ENCODE measurements around the gene IP6K2.
"Not testable (repeated sequence)": the region's sequence is repeated elsewhere in the genome, so short reads cannot be mapped to it uniquely, and the experiment has no call there.

Gene IP6K2

GRCh38 chr3:48716982-48717746 lies at the start of gene IP6K2:
Gene IP6K2 (minus strand): TSS chr3:48717221. CDS start chr3:48695291, 21,930 bp downstream.
- peak; percentile 98 for DNase-seq

GRCh38 chr3:48765376-48765775 lies 48.4 kb upstream of the IP6K2 start:
- DNase-seq = no peak

GRCh38 chr3:48762816-48763215 lies 45.8 kb upstream of the IP6K2 start:
- no peak for DNase-seq

GRCh38 chr3:48759991-48760540 lies 43.0 kb upstream of the IP6K2 start:
- not testable (repeated sequence) for DNase-seq

- not testable (repeated sequence) for DNase-seq
These were observed 42.5 kb upstream of the IP6K2 start for GRCh38 chr3:48759531-48759930.

- no peak for DNase-seq
These were observed 42.0 kb upstream of the IP6K2 start for GRCh38 chr3:48759071-48759470.

- no peak for DNase-seq
These were observed 39.6 kb upstream of the IP6K2 start for GRCh38 chr3:48756640-48757039.

GRCh38 chr3:48750856-48751255 lies 33.8 kb upstream of the IP6K2 start:
- no peak for DNase-seq

GRCh38 chr3:48748754-48749153 lies 31.7 kb upstream of the IP6K2 start:
- no peak for DNase-seq

- no peak for DNase-seq
These were observed 30.7 kb upstream of the IP6K2 start for GRCh38 chr3:48747706-48748105.

GRCh38 chr3:48747015-48747615 lies 30.1 kb upstream of the IP6K2 start:
- no peak for DNase-seq

GRCh38 chr3:48743773-48744172 lies 26.8 kb upstream of the IP6K2 start:
- DNase-seq = no peak

GRCh38 chr3:48741226-48741625 lies 24.2 kb upstream of the IP6K2 start:
- not testable (repeated sequence) for DNase-seq

- DNase-seq = peak; percentile 66
These were observed 23.2 kb upstream of the IP6K2 start for GRCh38 chr3:48739955-48740823.

GRCh38 chr3:48739617-48739954 lies 22.6 kb upstream of the IP6K2 start:
- DNase-seq = no peak

GRCh38 chr3:48738926-48739616 lies 22.1 kb upstream of the IP6K2 start:
- DNase-seq = no peak

GRCh38 chr3:48738144-48738536 lies 21.1 kb upstream of the IP6K2 start:
- DNase-seq = no peak

GRCh38 chr3:48735075-48735767 lies 18.2 kb upstream of the IP6K2 start:
- DNase-seq = peak; percentile 21

GRCh38 chr3:48734541-48734940 lies 17.5 kb upstream of the IP6K2 start:
- not testable (repeated sequence) for DNase-seq

- DNase-seq = not testable (repeated sequence)
These were observed 16.9 kb upstream of the IP6K2 start for GRCh38 chr3:48733752-48734518.

GRCh38 chr3:48727511-48727910 lies 10.5 kb upstream of the IP6K2 start:
- DNase-seq = no peak

All from fibroblast of skin of right biceps (primary cell).